GM13976 (cell line): Measurements from ENCODE around the gene PACRG.

ENCODE experiments used
- DNase-seq: peaks from one replicate; pipeline ENCODE4 v3.0.0; 2012; ENCODE audit warnings: low spot score
- CTCF ChIP-seq: IDR thresholded peaks from 2 replicates; pipeline ENCODE4 v1.5.1; 2012; ENCODE audit warnings: borderline replicate concordance, mild to moderate bottlenecking; ENCODE audit not compliant: insufficient read depth; ENCODE audit errors: extremely low read depth, missing control alignments, control extremely low read depth
- in situ Hi-C: fragments of 300-500 bp; cut with MboI; formaldehyde crosslinking; loops from one replicate; pipeline ENCODE4 v1.12.0; 2022; ENCODE audit warnings: low sequenced_read_pairs, mixed read lengths, inconsistent platforms; ENCODE audit not compliant: unreplicated experiment

Gene PACRG

GRCh38 chr6:162942866-162943265, 215.1 kb downstream of the PACRG start:
- in situ Hi-C loops, result no loop called here
- no peak for DNase-seq
- TF ChIP-seq CTCF, result no peak

DNA sequence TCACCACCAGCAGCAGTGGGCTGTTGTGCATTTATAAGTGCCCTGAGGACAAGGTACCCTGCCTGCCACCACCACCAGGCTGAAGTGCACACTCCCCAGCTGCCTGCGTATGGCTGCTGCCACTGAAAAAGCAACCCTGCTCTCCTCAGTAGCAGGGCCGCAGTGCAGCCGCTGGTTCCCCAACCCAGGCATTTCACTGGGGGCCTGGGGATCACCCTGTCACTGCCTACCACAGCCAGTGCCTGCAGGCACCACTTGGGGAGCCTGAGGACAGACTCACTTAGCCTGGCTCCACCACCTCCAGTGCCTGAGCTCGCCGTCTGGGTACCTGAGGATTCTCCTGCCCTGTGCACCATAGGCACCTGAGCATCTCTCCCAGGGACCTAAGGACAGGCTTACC, 215.6 kb downstream of the PACRG start:
- no peak for DNase-seq
- TF ChIP-seq CTCF, result no peak
- in situ Hi-C loops, result no loop called here

DNA sequence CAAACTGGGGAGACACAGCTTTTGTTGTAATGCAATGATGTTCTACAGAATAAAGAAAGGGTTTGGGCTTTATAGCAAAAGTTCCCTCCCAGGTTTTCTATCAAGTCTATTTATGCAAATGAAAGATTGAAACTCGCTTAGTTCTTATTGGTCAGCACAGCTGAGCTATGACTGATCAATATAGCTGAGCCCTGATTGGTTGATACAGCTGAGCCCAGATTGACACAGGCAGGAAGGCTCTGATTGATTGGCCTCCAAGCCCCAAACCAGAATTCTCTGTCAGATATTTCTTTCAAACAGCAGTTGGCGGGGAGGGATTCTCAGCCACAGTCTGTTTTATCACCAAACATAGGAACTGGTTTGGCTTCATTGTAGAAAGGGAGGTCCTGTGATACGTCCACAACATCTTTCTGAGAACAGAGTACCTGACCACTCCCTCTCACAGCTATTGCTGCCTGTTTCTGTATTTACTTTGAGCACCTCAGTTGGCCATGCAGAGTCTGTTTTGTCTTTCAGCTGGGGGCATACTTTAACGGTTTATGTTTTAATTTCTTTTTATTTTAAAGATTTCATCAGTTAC, 223.5 kb downstream of the PACRG start:
- no peak for DNase-seq
- in situ Hi-C loops, result no loop called here
- TF ChIP-seq CTCF, result no peak

GRCh38 chr6:162952423-162952822, 224.6 kb downstream of the PACRG start:
- no peak for DNase-seq
- no peak for TF ChIP-seq CTCF
- in situ Hi-C loops, result no loop called here

GRCh38 chr6:162957062-162957461, 229.3 kb downstream of the PACRG start:
- in situ Hi-C loops, result no loop called here
- DNase-seq, result no peak
- no peak for TF ChIP-seq CTCF

DNA sequence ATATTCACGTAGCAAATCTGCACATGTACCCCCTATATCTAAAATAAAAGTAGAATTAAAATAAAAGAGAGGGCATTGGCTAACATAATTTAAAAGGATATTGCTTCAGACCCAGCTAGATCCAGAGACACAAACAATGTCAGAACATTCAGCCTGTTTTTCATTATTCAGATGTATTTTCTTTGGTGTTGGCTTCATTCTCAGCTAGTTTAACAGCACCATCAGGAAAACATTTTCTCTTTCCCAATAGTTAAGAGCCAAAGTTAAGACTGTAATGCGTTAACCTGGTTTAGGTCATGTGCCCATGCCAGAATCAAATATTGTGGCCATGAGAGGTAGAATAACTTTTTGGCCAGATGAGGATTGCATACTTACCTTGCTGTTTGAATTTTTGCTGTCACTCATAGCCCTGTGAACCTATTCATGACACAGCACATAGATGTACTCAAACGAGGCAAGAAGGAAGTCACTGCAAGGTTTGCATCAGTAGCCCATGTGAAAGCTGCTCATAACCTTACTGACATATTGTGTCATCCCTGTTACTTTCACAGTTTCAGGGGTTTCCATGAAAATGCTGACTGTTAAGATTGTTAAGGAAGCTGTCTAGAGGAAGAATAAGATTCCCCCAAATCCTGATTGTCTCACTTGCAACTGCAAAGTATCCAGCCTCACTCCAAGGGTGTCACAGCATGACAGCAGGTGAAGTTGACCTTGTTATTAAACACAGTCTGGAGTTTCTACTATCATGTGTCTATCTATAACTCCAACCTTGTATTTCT, 233.1 kb downstream of the PACRG start:
- in situ Hi-C loops, result no loop called here
- no peak for DNase-seq
- TF ChIP-seq CTCF, result no peak
